Cerebellar cortex (tissue), 1 donor: ENCODE data around the gene TRMT61B.

Experiments used
- DNase-seq: peaks from one replicate; pipeline ENCODE4 v3.0.0-alpha.2; 2015; ENCODE audit warnings: low spot score

The TRMT61B gene

GRCh38 chr2:28855977-28856376 lies 14.1 kb downstream of the TRMT61B start:
- no peak for DNase-seq

- no peak for DNase-seq
These were observed 14.9 kb downstream of the TRMT61B start for GRCh38 chr2:28855193-28855592.

- no peak for DNase-seq
These were observed 28.1 kb downstream of the TRMT61B start for GRCh38 chr2:28842042-28842441.

- no peak for DNase-seq
These were observed 31.1 kb downstream of the TRMT61B start for GRCh38 chr2:28838971-28839370.

- DNase-seq, result no peak
These were observed 34.3 kb downstream of the TRMT61B start for GRCh38 chr2:28835781-28836180.

- DNase-seq, result no peak
These were observed 36.2 kb downstream of the TRMT61B start for GRCh38 chr2:28833740-28834470.

GRCh38 chr2:28828382-28828781 lies 41.7 kb downstream of the TRMT61B start:
- DNase-seq, result no peak

- no peak for DNase-seq
These were observed 45.2 kb downstream of the TRMT61B start for GRCh38 chr2:28824870-28825269.

- no peak for DNase-seq
These were observed 45.9 kb downstream of the TRMT61B start for GRCh38 chr2:28824207-28824606.

- no peak for DNase-seq
These were observed 48.1 kb downstream of the TRMT61B start for GRCh38 chr2:28822036-28822435.

- DNase-seq, result peak; percentile 56
These were observed 48.7 kb downstream of the TRMT61B start for GRCh38 chr2:28821295-28821958.

- DNase-seq, result no peak
These were observed 52.1 kb downstream of the TRMT61B start for GRCh38 chr2:28818053-28818452.

- peak; percentile 38 for DNase-seq
These were observed 59.5 kb downstream of the TRMT61B start, which contains the start of gene SPDYA for GRCh38 chr2:28810384-28811285. SPDYA (plus strand) TSS chr2:28810834; CDS start chr2:28816015, 5,181 bp downstream.

- no peak for DNase-seq
These were observed 60.2 kb downstream of the TRMT61B start for GRCh38 chr2:28809927-28810326.

GRCh38 chr2:28802975-28803429 lies 67.1 kb downstream of the TRMT61B start:
- no peak for DNase-seq

- DNase-seq, result no peak
These were observed 68.4 kb downstream of the TRMT61B start for GRCh38 chr2:28801726-28802125.
